Measurements from ENCODE around the gene CLMN.
"Not testable (repeated sequence)": the region's sequence is repeated elsewhere in the genome, so short reads cannot be mapped to it uniquely, and the experiment has no call there.

Gene CLMN

GRCh38 chr14:95288672-95289322, 30.9 kb downstream of the CLMN start:
- Histone ChIP-seq H3K4me1 (peaks cover 0 to 39% (median 26%) of the 10 kb centered on the region in 4 donors), H3K27me3 (no peaks in the 10 kb centered on the region), H3K4me3 (no peak overlapping the region), H3K9me3 (no peaks in the 10 kb centered on the region), H3K27ac (no peak overlapping the region), H3K36me3 (no peaks in the 10 kb centered on the region)
- TF ChIP-seq, protein P1, sequence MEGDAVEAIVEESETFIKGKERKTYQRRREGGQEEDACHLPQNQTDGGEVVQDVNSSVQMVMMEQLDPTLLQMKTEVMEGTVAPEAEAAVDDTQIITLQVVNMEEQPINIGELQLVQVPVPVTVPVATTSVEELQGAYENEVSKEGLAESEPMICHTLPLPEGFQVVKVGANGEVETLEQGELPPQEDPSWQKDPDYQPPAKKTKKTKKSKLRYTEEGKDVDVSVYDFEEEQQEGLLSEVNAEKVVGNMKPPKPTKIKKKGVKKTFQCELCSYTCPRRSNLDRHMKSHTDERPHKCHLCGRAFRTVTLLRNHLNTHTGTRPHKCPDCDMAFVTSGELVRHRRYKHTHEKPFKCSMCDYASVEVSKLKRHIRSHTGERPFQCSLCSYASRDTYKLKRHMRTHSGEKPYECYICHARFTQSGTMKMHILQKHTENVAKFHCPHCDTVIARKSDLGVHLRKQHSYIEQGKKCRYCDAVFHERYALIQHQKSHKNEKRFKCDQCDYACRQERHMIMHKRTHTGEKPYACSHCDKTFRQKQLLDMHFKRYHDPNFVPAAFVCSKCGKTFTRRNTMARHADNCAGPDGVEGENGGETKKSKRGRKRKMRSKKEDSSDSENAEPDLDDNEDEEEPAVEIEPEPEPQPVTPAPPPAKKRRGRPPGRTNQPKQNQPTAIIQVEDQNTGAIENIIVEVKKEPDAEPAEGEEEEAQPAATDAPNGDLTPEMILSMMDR (IDR thresholded peaks at IDR 0.05): no peak
- intact Hi-C loops (cut with DNase I; ENCODE audit: low total_unique reads): no loop called here
- peak in 1 of 2 donors; percentile 16 for DNase-seq

- Histone ChIP-seq H3K27ac (no peak overlapping the region), H3K36me3 (no peaks in the 10 kb centered on the region), H3K27me3 (no peaks in the 10 kb centered on the region), H3K9me3 (no peaks in the 10 kb centered on the region), H3K4me1 (peaks cover 0 to 34% (median 19%) of the 10 kb centered on the region in 4 donors), H3K4me3 (no peak overlapping the region)
- peak in 1 of 2 donors; percentile 39 for DNase-seq
- intact Hi-C loops (cut with DNase I; ENCODE audit: low total_unique reads): no loop called here
- TF ChIP-seq, protein P1 (IDR thresholded peaks at IDR 0.05): no peak
These were observed 32.4 kb downstream of the CLMN start for GRCh38 chr14:95287176-95287754.

DNA sequence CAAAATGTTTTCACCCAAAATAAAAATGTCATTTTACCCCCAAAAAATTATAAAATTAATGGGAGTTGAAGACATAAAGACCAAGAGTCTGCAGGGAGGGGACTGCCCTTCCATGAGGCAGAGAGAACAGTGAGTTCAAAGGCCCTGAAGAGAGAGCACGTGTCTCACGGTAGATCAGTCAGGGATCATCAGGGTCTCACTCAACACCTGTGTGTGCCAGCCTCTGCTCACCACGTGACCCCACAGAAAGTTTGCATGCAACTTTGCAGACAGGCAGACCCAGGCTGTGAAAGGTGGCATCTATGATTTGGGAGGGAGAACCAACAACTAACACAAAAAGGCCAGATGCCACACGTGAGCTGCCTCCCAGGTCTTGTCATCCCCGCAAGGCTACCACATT, 33.1 kb downstream of the CLMN start:
- peaks cover 0 to 34% (median 15%) of the 10 kb centered on the region in 4 donors for H3K4me1 ChIP-seq

GRCh38 chr14:95285566-95285965, 34.1 kb downstream of the CLMN start:
- Histone ChIP-seq H3K4me1 (peaks cover 0 to 25% (median 4%) of the 10 kb centered on the region in 4 donors), H3K27ac (no peak overlapping the region), H3K9me3 (no peaks in the 10 kb centered on the region), H3K27me3 (no peaks in the 10 kb centered on the region), H3K4me3 (no peak overlapping the region), H3K36me3 (no peaks in the 10 kb centered on the region)
- DNase-seq: peak in 1 of 2 donors; percentile 6
- intact Hi-C loops (cut with DNase I; ENCODE audit: low total_unique reads): no loop called here
- TF ChIP-seq, protein P1 (IDR thresholded peaks at IDR 0.05): no peak

More for the DNA sequence above, 33.1 kb downstream of the CLMN start:
- H3K27ac ChIP-seq: no peak overlapping the region
- no peaks in the 10 kb centered on the region for H3K9me3 ChIP-seq
- intact Hi-C loops (cut with DNase I; ENCODE audit: low total_unique reads): no loop called here
- no peak for DNase-seq
- no peaks in the 10 kb centered on the region for H3K27me3 ChIP-seq
- H3K36me3 ChIP-seq: no peaks in the 10 kb centered on the region
- no peak overlapping the region for H3K4me3 ChIP-seq
- TF ChIP-seq, protein P1 (IDR thresholded peaks at IDR 0.05): no peak

GRCh38 chr14:95283802-95284201, 35.9 kb downstream of the CLMN start:
- peak in 1 of 2 donors; percentile 42 for DNase-seq
- H3K36me3 ChIP-seq; intact Hi-C loops (cut with DNase I; ENCODE audit: low total_unique reads); H3K4me3 ChIP-seq; H3K9me3 ChIP-seq; H3K27me3 ChIP-seq; H3K27ac ChIP-seq: not testable (repeated sequence)
- H3K4me1 ChIP-seq: peaks cover 0 to 14% (median 0%) of the 10 kb centered on the region in 4 donors

DNA sequence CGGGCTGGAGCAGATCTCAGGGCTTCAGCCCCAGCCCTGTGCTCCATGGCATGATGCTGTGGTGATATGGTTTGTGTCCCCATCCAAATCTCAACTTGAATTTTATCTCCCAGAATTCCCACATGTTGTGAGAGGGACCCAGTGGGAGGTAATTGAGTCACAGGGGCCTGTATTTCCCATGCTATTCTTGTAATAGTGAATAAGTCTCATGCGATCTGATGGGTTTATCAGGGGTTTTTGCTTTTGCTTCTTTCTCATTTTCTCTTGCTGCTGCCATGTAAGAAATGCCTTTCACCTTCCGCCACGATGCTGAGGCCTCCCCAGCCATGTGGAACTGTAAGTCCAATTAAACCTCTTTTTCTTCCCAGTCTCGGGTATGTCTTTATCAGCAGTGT, 36.7 kb downstream of the CLMN start:
- H3K36me3 ChIP-seq; H3K27ac ChIP-seq; intact Hi-C loops (cut with DNase I; ENCODE audit: low total_unique reads); H3K9me3 ChIP-seq; H3K4me3 ChIP-seq; DNase-seq; H3K27me3 ChIP-seq: not testable (repeated sequence)
- H3K4me1 ChIP-seq: peaks cover 0 to 14% (median 0%) of the 10 kb centered on the region in 4 donors

All from tibial artery (tissue), 4 donors.